Fibroblast of peridontal ligament (primary cell): ENCODE data around the gene CTAGE8.
"Not testable (repeated sequence)": the region's sequence is repeated elsewhere in the genome, so short reads cannot be mapped to it uniquely, and the experiment has no call there.

Experiments
- DNase-seq: peaks from one replicate; pipeline ENCODE4 v3.0.0-alpha.2; 2010; ENCODE audit errors: extremely low read depth

The CTAGE8 gene

GRCh38 chr7:144269188-144269587 is at the start of gene CTAGE8:
CTAGE8 (minus strand) TSS chr7:144269288; CDS start chr7:144269250, 38 bp downstream.
- not testable (repeated sequence) for DNase-seq

- not testable (repeated sequence) for DNase-seq
These were observed 48.4 kb upstream of the CTAGE8 start for GRCh38 chr7:144317537-144317936.

GRCh38 chr7:144311872-144312469 is 42.9 kb upstream of the CTAGE8 start, which contains the start of gene OR2A1:
OR2A1 (plus strand) TSS chr7:144312419; CDS start chr7:144318125, 5,706 bp downstream.
- DNase-seq: not testable (repeated sequence)

GRCh38 chr7:144311218-144311617 is 42.1 kb upstream of the CTAGE8 start:
- DNase-seq: not testable (repeated sequence)

GRCh38 chr7:144309702-144310101 is 40.6 kb upstream of the CTAGE8 start:
- DNase-seq: not testable (repeated sequence)

GRCh38 chr7:144305156-144305555 is 36.1 kb upstream of the CTAGE8 start:
- not testable (repeated sequence) for DNase-seq

- DNase-seq: not testable (repeated sequence)
These were observed 34.5 kb upstream of the CTAGE8 start for GRCh38 chr7:144303607-144304006.

GRCh38 chr7:144302578-144303303 is 33.7 kb upstream of the CTAGE8 start:
- DNase-seq: not testable (repeated sequence)

GRCh38 chr7:144293794-144294499 is 24.9 kb upstream of the CTAGE8 start:
- not testable (repeated sequence) for DNase-seq

GRCh38 chr7:144292384-144293161 is 23.5 kb upstream of the CTAGE8 start:
- not testable (repeated sequence) for DNase-seq

- not testable (repeated sequence) for DNase-seq
These were observed 22.5 kb upstream of the CTAGE8 start for GRCh38 chr7:144291607-144292006.

- not testable (repeated sequence) for DNase-seq
These were observed 18.2 kb upstream of the CTAGE8 start for GRCh38 chr7:144287171-144287784.

GRCh38 chr7:144283716-144284115 is 14.6 kb upstream of the CTAGE8 start:
- DNase-seq: not testable (repeated sequence)

- not testable (repeated sequence) for DNase-seq
These were observed 13.4 kb upstream of the CTAGE8 start for GRCh38 chr7:144282490-144282889.

- not testable (repeated sequence) for DNase-seq
These were observed 12.9 kb upstream of the CTAGE8 start for GRCh38 chr7:144281981-144282380.

- not testable (repeated sequence) for DNase-seq
These were observed 10.9 kb upstream of the CTAGE8 start for GRCh38 chr7:144280010-144280409.

- DNase-seq: not testable (repeated sequence)
These were observed 6.2 kb upstream of the CTAGE8 start for GRCh38 chr7:144275281-144275680.

GRCh38 chr7:144264692-144265091 is 4.4 kb downstream of the CTAGE8 start, which contains the start of gene OR2A7:
OR2A7 (minus strand) TSS chr7:144264792; CDS start chr7:144259628, 5,164 bp downstream.
- not testable (repeated sequence) for DNase-seq

- not testable (repeated sequence) for DNase-seq
These were observed 7.0 kb downstream of the CTAGE8 start for GRCh38 chr7:144262128-144262527.

- not testable (repeated sequence) for DNase-seq
These were observed 10.0 kb downstream of the CTAGE8 start for GRCh38 chr7:144259067-144259466.

- peak; percentile 0 for DNase-seq
These were observed 13.0 kb downstream of the CTAGE8 start for GRCh38 chr7:144256112-144256511.
